NCI-H82 treated with DMSO at 0.1 percent for 48 hours (cell line): ENCODE results near the gene MTF2.
"Not testable (repeated sequence)": the region's sequence is repeated elsewhere in the genome, so short reads cannot be mapped to it uniquely, and the experiment has no call there.

Source experiments
- DNase-seq: peaks from one replicate; lab custom pipeline; 2025; ENCODE audit not compliant: unreplicated experiment; lab: John Stamatoyannopoulos, UW

Gene MTF2

DNA sequence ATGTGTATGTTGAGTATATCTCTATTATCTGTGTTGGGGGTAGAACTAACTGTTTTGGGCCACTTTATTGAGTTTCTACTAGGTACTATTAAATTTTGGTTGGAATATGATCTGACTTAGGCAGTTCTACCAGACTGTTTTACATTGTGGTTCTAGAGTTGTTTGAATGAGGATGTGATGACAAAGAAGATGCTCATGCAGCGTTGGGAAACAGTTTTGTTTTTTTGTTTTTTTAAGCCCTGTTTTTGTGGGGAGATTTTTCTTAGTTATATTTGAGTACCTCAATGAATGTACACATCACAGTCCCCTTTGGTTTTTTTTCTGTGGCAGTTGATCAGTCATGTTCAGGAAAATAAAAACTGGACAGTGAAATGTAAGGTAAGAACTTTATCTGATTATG, 61.0 kb downstream of the MTF2 start:
- no peak for DNase-seq

DNA sequence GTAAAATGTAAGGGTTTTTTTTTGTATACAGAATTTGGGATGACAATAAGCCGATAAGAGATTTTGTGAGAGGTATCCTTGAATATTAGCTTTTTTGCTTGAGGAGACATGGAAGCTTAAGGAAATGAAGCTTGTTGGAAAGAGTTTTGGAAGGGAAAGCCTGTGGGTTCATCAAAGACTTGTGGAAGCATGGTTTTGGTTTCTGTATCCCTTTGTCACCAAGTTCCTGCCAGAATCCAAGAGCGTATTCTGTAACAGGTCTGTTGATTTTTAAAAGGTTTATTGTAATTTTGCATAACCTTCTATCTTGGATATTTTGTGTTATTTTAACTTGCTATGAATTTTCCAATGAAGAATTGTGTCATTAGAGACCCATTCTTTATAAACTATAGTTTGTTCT, 63.1 kb downstream of the MTF2 start:
- DNase-seq: no peak

DNA sequence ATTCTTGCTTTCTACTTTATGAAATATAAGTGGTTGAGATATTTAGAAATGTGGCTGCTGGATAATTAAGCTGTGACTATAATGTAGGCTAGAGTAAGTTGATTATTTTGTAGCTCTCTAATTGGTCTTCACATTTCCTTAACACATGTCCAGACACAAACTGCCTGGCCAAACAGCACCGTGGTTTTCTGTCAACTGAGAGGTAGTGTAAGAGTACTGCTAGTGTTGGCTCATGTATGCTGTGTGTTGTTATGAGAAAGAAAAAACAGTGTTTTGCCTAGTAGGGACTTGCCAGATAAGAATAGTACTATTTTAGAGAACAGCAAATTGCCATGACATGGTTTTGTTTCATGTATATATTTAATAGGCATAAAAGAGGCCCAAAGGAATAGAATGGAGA, 64.1 kb downstream of the MTF2 start:
- no peak for DNase-seq

DNA sequence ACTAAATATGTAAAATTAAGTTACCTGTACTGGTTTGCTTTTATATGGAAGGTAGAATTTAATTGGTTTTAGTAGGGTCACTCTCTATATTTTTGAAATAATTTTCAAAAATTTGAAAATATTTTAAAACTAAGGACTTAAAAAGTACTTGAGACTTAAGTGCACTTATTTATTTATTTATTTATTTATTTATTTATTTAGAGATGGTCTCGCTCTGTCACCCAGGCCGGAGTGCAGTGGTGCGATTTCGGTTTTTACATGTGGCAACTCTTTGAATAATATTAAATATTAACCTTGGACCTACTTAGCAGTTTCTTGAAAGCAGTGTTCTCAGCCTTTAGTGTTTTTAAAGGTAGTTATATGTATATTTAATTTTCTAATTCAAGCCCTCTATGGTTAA, 64.7 kb downstream of the MTF2 start:
- DNase-seq: no peak

DNA sequence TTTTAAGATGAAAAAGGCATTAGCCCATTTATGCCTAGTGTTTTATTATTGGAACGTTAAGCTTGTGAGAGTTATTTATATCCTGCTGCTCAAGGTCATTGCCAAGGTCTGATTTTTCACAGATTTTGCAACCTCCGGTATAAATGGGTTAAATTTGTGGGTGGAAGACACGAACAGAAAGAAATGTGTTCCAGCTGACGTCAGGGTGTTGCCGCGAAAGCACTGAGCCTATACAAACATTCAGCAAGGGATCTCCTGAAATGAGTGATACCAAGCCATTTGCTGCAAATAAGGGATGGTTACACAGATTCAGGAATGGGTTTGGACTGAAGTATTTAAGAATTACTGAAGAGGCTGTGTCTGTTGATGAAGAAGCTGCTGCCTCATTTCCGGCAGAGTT, 68.9 kb downstream of the MTF2 start:
- DNase-seq: no peak

DNA sequence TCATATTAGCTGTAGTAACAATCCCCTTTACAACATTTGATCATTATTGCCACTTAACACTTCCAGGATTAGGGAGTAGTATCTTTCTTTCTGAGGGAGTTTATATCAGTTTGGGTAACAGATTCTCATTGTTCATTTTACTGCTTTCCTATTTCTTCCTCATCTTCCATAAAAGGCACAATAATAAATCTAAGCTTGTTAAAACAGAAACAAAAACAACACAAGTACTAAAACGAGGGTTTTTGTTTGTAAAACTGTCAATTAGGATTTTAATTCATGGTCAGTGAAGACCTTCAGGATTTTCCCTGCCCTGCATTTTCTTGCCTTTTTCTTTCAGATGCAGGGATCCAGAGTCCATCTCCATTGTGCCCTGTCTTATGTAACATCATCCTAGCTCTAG, 71.6 kb downstream of the MTF2 start:
- DNase-seq: no peak

DNA sequence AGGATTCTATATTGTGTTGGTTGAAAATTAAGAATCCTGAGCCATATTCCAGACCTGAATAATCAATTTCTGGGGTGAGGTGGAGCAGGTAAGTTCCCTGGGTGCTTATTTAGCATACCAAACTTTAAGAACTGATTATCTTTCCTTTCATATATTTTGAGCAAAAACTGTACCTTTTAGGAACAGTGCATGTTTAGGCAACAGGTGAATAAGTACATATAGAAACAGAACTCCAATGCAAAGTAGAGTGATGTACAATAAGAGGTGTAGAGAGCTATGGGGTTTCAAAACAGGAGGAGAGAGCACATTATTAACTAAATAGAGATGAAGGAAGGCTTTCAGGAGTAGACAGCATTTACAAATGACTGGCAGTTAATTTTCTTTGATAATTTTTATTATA, 72.4 kb downstream of the MTF2 start:
- DNase-seq: no peak

DNA sequence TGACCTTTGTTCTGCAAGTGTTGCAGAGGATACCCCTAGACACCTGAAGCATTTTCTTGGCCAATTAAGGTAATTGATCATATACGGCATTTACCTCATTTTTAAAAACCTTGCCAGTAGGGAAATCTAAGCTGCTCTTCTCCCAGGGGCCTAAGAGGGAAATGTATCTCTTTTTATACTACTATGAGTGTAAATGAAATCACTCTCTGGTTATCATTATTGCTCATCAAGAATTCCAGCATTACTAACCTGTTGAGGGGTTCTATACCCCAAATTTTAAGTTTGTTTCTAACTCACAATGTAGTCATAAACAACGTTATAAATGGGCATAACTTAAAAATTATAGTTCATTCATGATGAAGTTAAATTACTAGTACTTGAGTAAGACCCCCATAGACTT, 73.8 kb downstream of the MTF2 start:
- DNase-seq: no peak

DNA sequence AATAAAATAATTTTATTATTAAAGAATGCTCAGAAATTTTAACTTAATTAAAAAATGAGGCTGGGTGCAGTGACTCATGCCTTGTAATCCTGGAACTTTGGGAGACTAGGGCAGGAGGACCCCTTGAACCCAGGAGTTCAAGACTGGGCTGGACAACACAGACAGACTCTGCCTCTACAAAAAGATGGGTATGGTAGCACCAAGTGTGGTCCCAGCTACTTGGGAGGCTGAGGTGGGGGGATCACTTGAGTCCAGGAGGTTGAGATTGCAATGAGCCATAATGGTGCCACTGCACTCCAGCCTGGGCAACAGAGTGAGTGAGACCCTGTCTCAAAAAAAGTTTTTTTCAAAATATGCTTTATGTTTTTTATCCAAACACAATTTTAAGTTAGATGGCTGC, 75.8 kb downstream of the MTF2 start:
- no peak for DNase-seq

DNA sequence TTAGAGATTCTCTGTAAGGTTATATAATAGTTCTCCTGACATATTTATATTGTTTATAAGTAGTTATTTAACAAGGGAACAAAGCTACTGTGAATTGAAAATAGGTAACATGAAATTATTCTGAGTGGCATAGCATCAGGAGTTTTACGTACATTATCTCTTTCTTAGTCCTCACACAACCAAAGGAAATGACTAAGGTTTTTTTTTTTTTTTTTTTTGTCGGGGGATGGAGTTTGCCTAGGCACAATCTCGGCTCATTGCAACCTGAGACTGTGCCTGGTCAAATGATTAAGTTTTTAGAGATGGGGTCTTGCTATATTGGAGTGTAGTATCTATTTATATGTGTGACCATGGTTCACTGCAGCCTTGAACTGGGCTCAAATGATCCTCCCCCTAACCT, 76.3 kb downstream of the MTF2 start:
- DNase-seq: no peak

DNA sequence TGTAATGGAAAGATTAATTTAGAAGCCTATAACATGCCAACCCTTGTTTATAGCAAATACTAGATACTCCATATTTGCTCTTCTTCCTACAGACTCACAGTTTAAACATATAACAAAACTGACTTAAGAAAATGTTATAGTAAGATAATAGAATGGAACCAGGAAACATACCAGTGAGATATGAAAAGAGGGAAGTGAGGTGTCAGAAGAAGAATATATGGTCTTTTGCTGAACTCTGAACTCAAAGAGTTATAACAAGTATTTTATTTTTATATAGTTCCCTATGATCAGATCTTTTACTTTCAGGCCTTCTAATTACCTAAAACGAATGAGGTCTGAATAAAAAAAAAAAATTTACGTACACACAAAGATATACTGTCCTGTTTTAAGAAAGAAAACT, 80.3 kb downstream of the MTF2 start:
- DNase-seq: no peak

DNA sequence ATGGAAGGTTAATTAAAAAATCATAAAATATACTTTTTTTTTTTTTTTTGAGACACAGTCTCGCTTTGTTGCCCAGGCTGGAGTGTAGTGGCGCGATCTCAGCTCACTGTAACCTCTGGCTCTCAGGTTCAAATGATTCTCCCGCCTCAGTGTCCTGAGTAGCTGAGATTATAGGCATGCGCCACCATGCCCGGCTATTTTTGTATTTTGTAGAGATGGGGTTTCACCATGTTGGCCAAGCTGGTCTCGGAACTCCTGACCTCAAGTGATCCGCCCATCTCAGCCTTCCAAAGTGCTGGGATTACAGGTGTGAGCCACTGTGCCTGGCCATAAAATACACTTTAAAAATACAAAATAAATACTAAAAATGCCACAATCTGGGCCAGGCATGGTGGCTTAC, 84.2 kb downstream of the MTF2 start:
- not testable (repeated sequence) for DNase-seq

DNA sequence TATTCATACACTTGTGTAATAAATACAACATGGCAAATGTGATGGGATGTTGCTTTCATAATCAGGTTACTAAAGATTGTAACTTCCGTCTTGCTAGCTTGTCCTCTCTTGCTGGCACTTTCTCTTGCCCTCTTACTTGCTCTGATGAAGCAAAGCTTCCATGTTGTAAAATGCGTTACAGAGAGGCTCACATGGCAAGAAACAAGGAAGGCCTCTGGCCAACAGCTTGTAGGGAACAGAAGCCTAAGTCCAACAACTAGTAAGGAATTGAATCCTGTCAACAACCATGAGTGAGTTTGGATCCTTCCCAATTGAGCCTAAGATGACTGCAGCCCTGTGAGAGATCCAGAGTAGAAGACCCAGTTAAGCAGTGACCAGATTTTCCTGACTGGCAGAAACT, 85.7 kb downstream of the MTF2 start:
- DNase-seq: no peak

DNA sequence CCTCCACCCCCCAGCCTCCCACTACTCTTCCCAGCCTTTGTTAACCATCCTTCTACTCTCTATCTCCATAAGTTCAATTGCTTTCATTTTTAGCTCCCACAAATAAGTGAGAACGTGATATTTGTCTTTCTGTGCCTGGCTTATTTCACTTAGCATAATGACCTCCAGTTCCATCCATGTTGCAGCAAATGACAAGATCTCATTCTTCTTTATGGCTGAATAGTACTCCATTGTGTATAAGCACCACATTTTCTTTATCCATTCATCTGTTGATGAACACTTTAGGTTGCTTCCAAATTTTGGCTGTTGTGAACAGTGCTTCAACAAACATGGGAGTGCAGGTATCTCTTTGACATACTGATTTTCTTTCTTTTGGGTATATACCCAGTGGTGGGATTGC, 86.8 kb downstream of the MTF2 start:
- not testable (repeated sequence) for DNase-seq

DNA sequence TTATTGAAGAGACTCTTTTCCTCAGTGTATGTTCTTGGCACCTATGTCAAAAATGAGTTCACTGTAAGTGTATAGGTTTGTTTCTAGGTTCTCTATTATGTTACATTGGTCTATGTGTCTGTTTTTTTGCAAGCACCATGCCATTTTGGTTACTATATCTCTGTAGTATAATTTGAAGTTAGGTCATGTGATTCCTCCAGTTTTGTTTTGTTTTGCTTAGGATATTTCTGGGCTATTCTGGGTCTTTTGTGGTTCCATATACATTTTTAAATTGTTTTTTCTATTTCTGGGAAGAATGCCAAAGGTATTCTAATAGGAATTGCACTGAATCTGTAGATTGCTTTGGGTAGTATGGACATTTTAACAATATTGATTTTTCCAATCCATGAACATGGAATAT, 87.9 kb downstream of the MTF2 start:
- no peak for DNase-seq

DNA sequence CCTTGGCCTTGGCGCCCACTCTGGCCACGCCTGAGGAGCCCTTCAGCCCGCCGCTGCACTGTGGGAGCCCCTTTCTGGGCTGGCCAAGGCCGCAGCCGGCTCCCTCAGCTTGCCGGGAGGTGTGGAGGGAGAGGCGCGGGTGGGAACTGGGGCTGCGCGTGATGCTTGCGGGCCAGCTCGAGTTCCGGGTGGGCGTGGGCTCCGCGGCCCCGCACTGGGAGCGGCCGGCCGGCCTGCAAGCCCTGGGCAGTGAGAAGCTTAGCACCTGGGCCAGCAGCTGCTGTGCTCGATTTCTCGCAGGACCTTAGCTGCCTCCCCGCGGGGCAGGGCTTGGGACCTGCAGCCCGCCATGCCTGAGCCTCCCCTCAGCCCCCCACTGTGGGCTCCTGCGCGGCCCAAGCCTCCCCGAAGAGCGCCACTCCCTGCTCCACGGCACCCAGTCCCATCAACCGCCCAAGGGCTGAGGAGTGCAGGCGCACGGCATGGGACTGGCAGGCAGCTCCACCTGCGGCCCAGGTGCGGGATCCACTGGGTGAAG, 91.1 kb downstream of the MTF2 start:
- not testable (repeated sequence) for DNase-seq

DNA sequence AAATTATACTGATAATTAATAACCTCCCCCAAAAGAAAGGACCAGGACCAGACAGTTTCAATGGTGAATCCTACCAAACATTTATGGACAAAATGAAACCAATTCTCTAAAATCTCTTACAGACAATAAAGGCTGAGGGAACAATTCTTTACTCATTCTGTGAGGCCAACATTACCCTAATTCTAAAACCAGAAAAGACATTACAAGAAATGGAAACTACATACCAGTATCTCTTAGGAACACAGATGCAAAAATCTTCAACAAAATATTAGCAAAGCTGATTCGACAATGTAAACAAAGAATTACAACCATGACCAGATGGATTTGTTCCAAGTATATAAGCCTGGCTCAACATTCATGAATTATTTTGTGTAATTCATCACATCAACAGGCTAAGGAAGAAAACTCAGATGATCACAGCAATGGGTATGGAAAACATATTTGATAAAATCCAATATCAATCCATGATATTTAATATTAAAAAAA, 92.5 kb downstream of the MTF2 start:
- no peak for DNase-seq

DNA sequence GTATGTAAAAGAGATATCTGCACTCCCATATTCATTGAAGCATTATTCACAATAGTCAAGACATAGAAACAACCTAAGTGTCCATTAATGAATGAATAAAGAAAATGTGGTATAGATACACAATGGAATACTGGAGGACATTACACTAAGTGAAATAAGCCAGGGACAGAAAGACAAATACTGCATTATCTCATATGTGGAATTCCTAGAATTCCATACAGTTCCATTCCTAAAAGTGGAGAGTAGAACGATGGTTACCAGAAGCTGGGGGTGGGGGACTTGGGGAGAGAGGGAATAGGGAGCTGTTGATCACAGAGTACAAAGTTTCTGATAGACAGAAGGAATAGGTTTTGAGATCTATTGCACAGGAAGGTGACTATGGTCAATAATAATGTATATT, 93.7 kb downstream of the MTF2 start:
- DNase-seq: no peak

DNA sequence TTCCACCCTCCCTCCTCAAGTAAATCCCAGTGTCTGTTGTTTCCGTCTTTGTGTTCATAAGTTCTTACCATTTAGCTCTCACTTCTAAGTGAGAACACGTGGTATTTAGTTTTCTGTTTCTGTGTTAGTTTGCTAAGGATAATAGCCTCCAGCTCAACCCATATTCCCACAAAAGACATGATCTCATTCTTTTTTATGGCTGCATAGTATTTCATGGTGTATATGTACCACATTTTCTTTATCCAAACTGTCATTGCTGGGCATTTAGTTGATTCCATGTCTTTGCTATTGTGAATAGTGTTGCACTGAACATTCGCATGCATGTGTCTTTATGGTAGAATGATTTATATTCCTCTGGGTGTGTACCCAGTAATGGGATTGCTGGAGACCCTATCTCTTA, 95.6 kb downstream of the MTF2 start:
- DNase-seq: not testable (repeated sequence)

DNA sequence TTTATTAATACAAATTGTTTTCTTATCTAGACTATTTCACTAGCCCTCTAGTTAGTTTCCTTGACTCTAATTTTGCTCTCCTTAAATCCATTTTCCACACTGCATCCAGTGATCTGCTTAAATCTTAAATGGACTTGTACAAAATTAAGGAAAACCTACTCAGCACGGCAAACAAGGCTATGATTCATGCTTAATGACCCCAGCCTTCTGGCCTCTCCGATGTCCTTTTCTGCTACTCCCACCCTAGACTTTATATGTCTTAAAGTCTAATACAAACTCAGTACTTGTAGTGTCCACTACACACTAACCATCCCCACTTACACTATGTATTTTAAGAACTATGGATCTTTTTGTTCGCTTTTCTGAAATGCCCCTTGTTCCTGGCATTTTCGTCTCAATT, 98.9 kb downstream of the MTF2 start:
- peak; percentile 27 for DNase-seq

DNA sequence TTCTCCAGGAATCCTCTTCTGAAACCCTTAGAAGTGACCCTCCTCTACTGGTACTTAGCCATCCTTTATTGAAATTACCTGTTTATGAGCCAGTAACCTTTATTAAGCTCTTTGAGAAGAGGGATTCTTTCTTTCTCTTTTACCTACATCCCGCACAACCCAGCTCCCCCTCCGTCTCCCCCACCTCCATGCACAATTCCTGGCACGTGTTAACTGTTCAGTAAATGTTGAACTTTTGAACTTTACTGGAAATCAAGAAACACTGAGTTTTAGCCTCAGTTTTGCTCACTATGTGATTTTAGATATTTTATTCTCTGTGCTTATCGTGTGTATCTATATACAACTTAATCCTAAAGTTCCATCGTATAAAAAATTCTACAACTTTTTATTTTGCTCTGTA, 99.3 kb downstream of the MTF2 start:
- DNase-seq: no peak

DNA sequence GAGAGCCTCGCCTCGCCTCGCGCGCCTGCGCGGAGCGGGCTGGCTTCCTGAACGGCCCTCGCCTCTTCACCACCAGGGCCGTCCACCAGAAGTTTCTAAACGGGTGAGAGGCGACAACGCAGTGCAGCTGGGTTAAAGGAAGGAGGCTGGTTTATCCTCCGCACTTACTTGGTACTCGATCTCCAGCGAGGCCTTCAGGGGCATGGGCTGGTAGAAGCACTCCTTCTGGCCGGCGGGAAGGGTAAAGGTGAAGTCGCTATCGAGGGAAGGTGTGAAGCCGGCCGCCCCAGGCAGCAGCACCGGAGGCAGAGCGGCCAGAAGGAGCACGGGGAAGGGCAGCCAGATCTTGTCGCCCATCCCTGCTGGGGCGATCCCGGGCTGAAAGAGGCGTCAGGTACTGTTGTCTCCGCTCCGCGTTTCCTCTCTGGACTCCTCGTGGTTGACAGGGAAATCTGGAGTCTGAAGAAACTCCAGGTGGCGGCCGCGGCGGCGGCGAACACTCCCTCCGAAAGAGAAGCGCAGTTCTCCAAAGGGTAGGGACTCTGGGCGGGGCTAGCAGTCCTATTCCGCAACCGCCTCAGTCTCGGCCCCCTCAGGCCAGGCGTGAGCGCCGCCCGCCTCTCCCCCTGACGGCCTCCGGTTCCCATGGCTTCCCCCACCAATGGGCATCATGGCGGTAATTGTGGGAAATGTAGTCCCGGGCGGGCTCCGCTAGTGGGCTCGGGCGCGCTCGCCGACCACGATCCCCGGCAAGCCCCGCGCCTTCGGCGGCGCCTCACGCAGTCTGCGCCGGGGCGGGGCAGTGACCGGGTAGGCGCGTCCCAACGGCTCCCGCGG, 101.0 kb downstream of the MTF2 start, which contains the start of gene TMED5:
TMED5 (minus strand) TSS at position 528 of the 837 bp plus-strand sequence; CDS start at position 357, 171 bp downstream.
- peak; percentile 95 for DNase-seq
